Prostate gland (tissue), 2 donors: ENCODE measurements around the gene FBXL13.

Experiments
- CTCF ChIP-seq, 4 experiments: fragments of 200-600 bp in 2 of 4; fragments of 450-650 bp in 2 of 4; sonication (generic) in 2 of 4; IDR thresholded peaks; 1 replicate in 3 of 4; 2 replicates in 1 of 4; pipeline ENCODE4 v1.5.1; 2016 to 2019; ENCODE audit warnings: antibody characterized with exemption in 4 of 4, mild to moderate bottlenecking in 2 of 4, moderate library complexity in 2 of 4
- POLR2A ChIP-seq: fragments of 450-650 bp; IDR thresholded peaks from one replicate; pipeline ENCODE4 v1.6.1; 2016; ENCODE audit warnings: antibody characterized with exemption, mild to moderate bottlenecking

- TF ChIP-seq CTCF (IDR thresholded peaks at IDR 0.05) (no peak), POLR2A (no peak)
Measured at GRCh38 chr7:102966465-102966864, 108.1 kb downstream of the FBXL13 start.
